Activated CD4-positive, alpha-beta T cell treated with anti-CD3 and anti-CD28 coated beads for 1 hour (primary cell): Measurements from ENCODE around the gene TUBGCP5.

ENCODE experiments used
- DNase-seq: peaks from one replicate; pipeline ENCODE4 v3.0.0-alpha.2; 2020

Gene TUBGCP5

DNA sequence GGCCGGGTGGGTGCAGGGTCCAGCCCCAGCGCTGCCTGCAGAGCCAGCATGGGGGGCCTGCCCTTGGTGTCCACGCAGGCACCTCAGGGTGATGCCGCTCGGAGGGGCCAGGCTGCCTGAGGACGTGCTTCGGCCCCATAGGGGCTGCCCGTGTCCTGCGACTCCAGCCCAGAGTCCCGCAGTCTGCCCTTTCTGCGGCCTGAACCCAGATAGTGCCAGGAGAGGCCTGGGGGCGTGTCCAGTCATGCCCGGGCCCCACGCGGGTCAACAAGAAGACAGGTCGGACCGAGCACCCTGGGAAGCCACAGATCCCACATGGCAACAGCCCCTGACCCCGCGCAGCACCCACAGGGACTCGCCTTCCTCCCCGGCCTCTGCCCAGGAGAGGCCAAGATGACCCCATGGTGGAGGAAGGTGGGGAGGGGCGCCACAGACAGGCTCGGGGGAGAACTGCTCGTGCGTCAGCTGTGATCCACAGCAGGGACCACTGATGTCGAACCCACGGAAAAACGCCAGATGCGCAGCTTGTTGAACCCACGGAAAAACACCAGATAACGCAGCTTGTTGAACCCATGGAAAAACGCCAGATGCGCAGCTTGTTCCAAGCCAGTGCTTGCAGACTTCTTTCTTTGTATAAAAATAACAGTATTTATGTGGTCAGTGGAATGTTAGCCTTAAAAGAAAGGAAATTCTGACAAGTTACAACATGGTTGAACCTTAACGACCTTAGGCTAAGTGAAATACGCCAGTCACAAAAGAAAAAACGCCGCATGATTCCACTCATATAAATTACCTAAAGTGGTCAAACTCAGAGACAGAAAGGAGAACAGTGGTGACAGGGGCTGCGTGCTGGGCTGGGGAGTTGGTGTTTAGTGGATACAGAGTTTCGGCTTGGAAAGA, 87.7 kb downstream of the TUBGCP5 start:
- no peak for DNase-seq

DNA sequence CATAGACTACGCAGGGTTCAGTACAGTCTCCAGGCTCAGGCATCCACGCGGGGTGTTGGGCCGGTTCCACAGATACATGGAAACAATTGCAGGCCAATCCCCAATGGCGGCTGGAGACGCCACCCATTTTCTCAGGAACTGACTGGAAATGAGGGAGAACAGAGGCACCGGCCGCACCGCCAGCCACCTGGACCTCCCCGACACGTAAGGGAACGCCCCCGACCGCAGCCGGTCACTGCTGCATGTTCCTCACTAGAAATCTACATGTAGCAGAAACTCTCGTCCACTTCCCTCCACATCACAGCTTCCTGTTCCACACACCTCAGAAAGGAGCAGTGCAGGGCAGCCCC, 88.4 kb downstream of the TUBGCP5 start:
- no peak for DNase-seq

- no peak for DNase-seq
Observed at GRCh38 chr15:22950256-22950990, 88.9 kb downstream of the TUBGCP5 start.
